Stimulated activated naive CD8-positive, alpha-beta T cell treated with anti-CD3 and anti-CD28 coated beads, Interleukin-15, Interleukin-2, amounts not matched to agents 100 ng/mL and 50 ng/mL, for 24 hours (primary cell): ENCODE results near the gene ARHGAP24.

ENCODE experiments used
- H3K27ac Mint-ChIP-seq: one replicate; pipeline ENCODE4 v1.8.0; 2021; ENCODE audit warnings: mild to moderate bottlenecking, mixed read lengths
- H3K27me3 Mint-ChIP-seq: one replicate; pipeline ENCODE4 v1.8.0; 2021; ENCODE audit warnings: mixed read lengths
- H3K36me3 Mint-ChIP-seq: one replicate; pipeline ENCODE4 v1.8.0; 2021; ENCODE audit warnings: low read depth, mixed read lengths
- H3K4me1 Mint-ChIP-seq: one replicate; pipeline ENCODE4 v1.8.0; 2021; ENCODE audit warnings: low read depth, mixed read lengths
- H3K4me3 Mint-ChIP-seq: one replicate; pipeline ENCODE4 v1.8.0; 2021; ENCODE audit warnings: mild to moderate bottlenecking, mixed read lengths
- H3K9me3 Mint-ChIP-seq: one replicate; pipeline ENCODE4 v1.8.0; 2021; ENCODE audit warnings: mixed read lengths

Gene ARHGAP24

GRCh38 chr4:85724791-85725563, 250.0 kb downstream of the ARHGAP24 start:
- H3K27me3 Mint-ChIP-seq, result no peaks in the 10 kb centered on the region
- peaks cover 3% of the 10 kb centered on the region for H3K9me3 Mint-ChIP-seq
- peaks cover 5% of the 10 kb centered on the region for H3K4me1 Mint-ChIP-seq
- no peak overlapping the region for H3K4me3 Mint-ChIP-seq
- no peaks in the 10 kb centered on the region for H3K36me3 Mint-ChIP-seq
- H3K27ac Mint-ChIP-seq, result peak overlapping the region; percentile 65

- Mint-ChIP-seq H3K27ac (peak overlapping the region; percentile 65), H3K9me3 (peaks cover 1% of the 10 kb centered on the region), H3K4me3 (no peak overlapping the region), H3K4me1 (peaks cover 5% of the 10 kb centered on the region), H3K36me3 (no peaks in the 10 kb centered on the region), H3K27me3 (no peaks in the 10 kb centered on the region)
Measured at GRCh38 chr4:85725721-85726170, 250.8 kb downstream of the ARHGAP24 start.

GRCh38 chr4:85726555-85726954, 251.6 kb downstream of the ARHGAP24 start:
- Mint-ChIP-seq H3K27me3 (no peaks in the 10 kb centered on the region), H3K36me3 (no peaks in the 10 kb centered on the region), H3K4me3 (no peak overlapping the region), H3K4me1 (peaks cover 5% of the 10 kb centered on the region), H3K9me3 (no peaks in the 10 kb centered on the region), H3K27ac (no peak overlapping the region)

DNA sequence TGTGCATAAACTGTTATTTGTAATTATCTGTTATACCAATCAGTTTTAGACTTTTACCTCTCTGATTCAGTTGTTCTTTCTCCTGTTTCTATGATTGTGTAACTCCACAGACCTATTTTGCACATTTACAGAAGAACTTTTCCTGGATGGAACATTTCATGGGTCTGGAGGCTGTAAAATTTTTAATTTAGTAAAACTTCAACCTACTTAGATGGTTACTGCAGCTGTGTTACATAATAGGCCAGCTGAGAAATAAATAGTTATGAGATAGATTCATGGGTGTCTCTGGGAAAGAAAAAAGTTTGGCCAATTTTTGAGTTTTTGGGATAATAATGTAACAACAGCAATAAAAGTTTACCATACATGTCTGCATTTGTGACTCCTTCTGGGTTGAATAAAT, 253.5 kb downstream of the ARHGAP24 start:
- Mint-ChIP-seq H3K27me3 (no peaks in the 10 kb centered on the region), H3K9me3 (no peaks in the 10 kb centered on the region)

GRCh38 chr4:85732124-85732523, 257.2 kb downstream of the ARHGAP24 start:
- Mint-ChIP-seq H3K4me1 (peaks cover 3% of the 10 kb centered on the region), H3K36me3 (no peaks in the 10 kb centered on the region)

More for the DNA sequence above, 253.5 kb downstream of the ARHGAP24 start:
- Mint-ChIP-seq H3K27ac (no peak overlapping the region), H3K4me3 (no peak overlapping the region), H3K4me1 (peaks cover 5% of the 10 kb centered on the region), H3K36me3 (no peaks in the 10 kb centered on the region)

GRCh38 chr4:85733798-85734197, 258.8 kb downstream of the ARHGAP24 start:
- Mint-ChIP-seq H3K4me1 (peaks cover 4% of the 10 kb centered on the region), H3K4me3 (no peak overlapping the region), H3K36me3 (no peaks in the 10 kb centered on the region), H3K9me3 (no peaks in the 10 kb centered on the region), H3K27ac (peak overlapping the region; percentile 34), H3K27me3 (no peaks in the 10 kb centered on the region)

More at GRCh38 chr4:85732124-85732523, 257.2 kb downstream of the ARHGAP24 start:
- H3K27ac Mint-ChIP-seq, result no peak overlapping the region
- no peaks in the 10 kb centered on the region for H3K27me3 Mint-ChIP-seq
- H3K9me3 Mint-ChIP-seq, result no peaks in the 10 kb centered on the region
- no peak overlapping the region for H3K4me3 Mint-ChIP-seq

DNA sequence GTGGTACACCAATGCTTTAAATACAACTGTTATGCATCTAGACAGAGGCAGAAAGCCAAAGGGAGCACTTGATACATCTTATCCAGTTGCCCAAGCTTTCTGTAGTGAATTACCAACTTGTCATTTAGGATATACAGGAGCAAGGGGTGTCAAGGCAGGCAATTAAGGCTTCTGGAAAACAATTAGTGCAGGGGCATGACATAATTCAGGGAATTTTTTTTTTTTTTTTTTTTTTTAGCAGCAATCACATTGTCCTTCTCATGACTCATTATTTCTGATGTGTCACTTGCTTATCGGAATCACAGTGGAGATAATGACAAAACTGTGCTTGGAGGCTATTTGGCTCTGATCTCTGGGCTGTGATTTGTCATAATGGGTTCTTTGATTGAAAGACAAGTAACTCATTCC, 259.5 kb downstream of the ARHGAP24 start:
- no peaks in the 10 kb centered on the region for H3K36me3 Mint-ChIP-seq
- peak overlapping the region; percentile 20 for H3K27ac Mint-ChIP-seq
- H3K4me1 Mint-ChIP-seq, result peaks cover 4% of the 10 kb centered on the region
- H3K4me3 Mint-ChIP-seq, result no peak overlapping the region
- H3K27me3 Mint-ChIP-seq, result no peaks in the 10 kb centered on the region
- H3K9me3 Mint-ChIP-seq, result no peaks in the 10 kb centered on the region

- H3K9me3 Mint-ChIP-seq, result no peaks in the 10 kb centered on the region
- peaks cover 11% of the 10 kb centered on the region for H3K4me1 Mint-ChIP-seq
- no peak overlapping the region for H3K27ac Mint-ChIP-seq
- H3K36me3 Mint-ChIP-seq, result no peaks in the 10 kb centered on the region
- H3K27me3 Mint-ChIP-seq, result no peaks in the 10 kb centered on the region
- H3K4me3 Mint-ChIP-seq, result no peak overlapping the region
Measured at GRCh38 chr4:85736571-85736970, 261.6 kb downstream of the ARHGAP24 start.

GRCh38 chr4:85737254-85737653, 262.3 kb downstream of the ARHGAP24 start:
- peak overlapping the region; percentile 21 for H3K27ac Mint-ChIP-seq

GRCh38 chr4:85738721-85739120, 263.8 kb downstream of the ARHGAP24 start:
- Mint-ChIP-seq H3K36me3 (no peaks in the 10 kb centered on the region), H3K9me3 (no peaks in the 10 kb centered on the region)

More at GRCh38 chr4:85737254-85737653, 262.3 kb downstream of the ARHGAP24 start:
- Mint-ChIP-seq H3K27me3 (peaks cover 5% of the 10 kb centered on the region), H3K36me3 (no peaks in the 10 kb centered on the region), H3K4me1 (peaks cover 11% of the 10 kb centered on the region), H3K4me3 (no peak overlapping the region), H3K9me3 (no peaks in the 10 kb centered on the region)

GRCh38 chr4:85740431-85740861, 265.5 kb downstream of the ARHGAP24 start:
- no peaks in the 10 kb centered on the region for H3K36me3 Mint-ChIP-seq
- H3K4me1 Mint-ChIP-seq, result peaks cover 15% of the 10 kb centered on the region
- no peak overlapping the region for H3K27ac Mint-ChIP-seq

More at GRCh38 chr4:85738721-85739120, 263.8 kb downstream of the ARHGAP24 start:
- peaks cover 5% of the 10 kb centered on the region for H3K27me3 Mint-ChIP-seq
- peaks cover 15% of the 10 kb centered on the region for H3K4me1 Mint-ChIP-seq
- no peak overlapping the region for H3K27ac Mint-ChIP-seq
- no peak overlapping the region for H3K4me3 Mint-ChIP-seq

DNA sequence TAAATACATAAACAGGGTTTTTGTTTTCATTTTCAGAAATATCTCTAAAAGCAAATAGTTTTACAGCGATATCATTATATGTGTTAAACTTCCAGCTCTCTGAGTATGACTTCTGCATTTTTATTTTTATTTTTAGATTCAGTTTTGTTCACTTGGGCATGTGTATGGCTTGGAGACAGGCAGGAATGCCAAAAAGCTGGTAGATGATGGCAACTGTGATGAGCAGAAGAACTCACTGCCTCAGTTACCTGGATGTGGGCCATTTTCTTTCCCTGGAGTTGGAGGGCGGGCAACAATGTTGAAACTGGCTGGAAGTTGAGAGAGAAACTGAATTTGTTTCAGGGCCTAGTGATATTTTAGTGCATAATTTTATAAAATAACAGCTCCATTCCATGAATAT, 266.4 kb downstream of the ARHGAP24 start:
- Mint-ChIP-seq H3K27me3 (peaks cover 5% of the 10 kb centered on the region), H3K27ac (no peak overlapping the region), H3K9me3 (no peaks in the 10 kb centered on the region), H3K36me3 (no peaks in the 10 kb centered on the region), H3K4me1 (peaks cover 18% of the 10 kb centered on the region), H3K4me3 (no peak overlapping the region)

More at GRCh38 chr4:85740431-85740861, 265.5 kb downstream of the ARHGAP24 start:
- no peak overlapping the region for H3K4me3 Mint-ChIP-seq
- no peaks in the 10 kb centered on the region for H3K9me3 Mint-ChIP-seq
- H3K27me3 Mint-ChIP-seq, result peaks cover 5% of the 10 kb centered on the region

GRCh38 chr4:85741921-85742591, 267.1 kb downstream of the ARHGAP24 start:
- no peak overlapping the region for H3K4me3 Mint-ChIP-seq
- H3K9me3 Mint-ChIP-seq, result no peaks in the 10 kb centered on the region
- peaks cover 5% of the 10 kb centered on the region for H3K27me3 Mint-ChIP-seq
- H3K36me3 Mint-ChIP-seq, result no peaks in the 10 kb centered on the region
- H3K27ac Mint-ChIP-seq, result no peak overlapping the region
- H3K4me1 Mint-ChIP-seq, result peaks cover 15% of the 10 kb centered on the region

- no peaks in the 10 kb centered on the region for H3K36me3 Mint-ChIP-seq
- H3K27me3 Mint-ChIP-seq, result peaks cover 5% of the 10 kb centered on the region
- no peak overlapping the region for H3K4me3 Mint-ChIP-seq
- no peak overlapping the region for H3K27ac Mint-ChIP-seq
- H3K9me3 Mint-ChIP-seq, result no peaks in the 10 kb centered on the region
- peaks cover 14% of the 10 kb centered on the region for H3K4me1 Mint-ChIP-seq
Measured at GRCh38 chr4:85744950-85745349, 270.0 kb downstream of the ARHGAP24 start.

- no peak overlapping the region for H3K4me3 Mint-ChIP-seq
- peaks cover 5% of the 10 kb centered on the region for H3K27me3 Mint-ChIP-seq
- H3K27ac Mint-ChIP-seq, result no peak overlapping the region
- H3K36me3 Mint-ChIP-seq, result no peaks in the 10 kb centered on the region
- no peaks in the 10 kb centered on the region for H3K9me3 Mint-ChIP-seq
- peaks cover 9% of the 10 kb centered on the region for H3K4me1 Mint-ChIP-seq
Measured at GRCh38 chr4:85745939-85746338, 271.0 kb downstream of the ARHGAP24 start.
